Left kidney (tissue), 2 donors: ENCODE results near the gene MRI1. TPM values are rescaled to one million over a fixed set of nuclear protein-coding genes. Genes with fewer than 3 reads are reported as not detected.
"Not testable (repeated sequence)": the region's sequence is repeated elsewhere in the genome, so short reads cannot be mapped to it uniquely, and the experiment has no call there.

Source experiments
- DNase-seq: peaks from one replicate; pipeline ENCODE4 v3.0.0-alpha.2; 2013
- polyA plus RNA-seq: library from polyadenylated mRNA; unstranded; fragments of 120-200 nt; gene quantifications from one replicate; pipeline ENCODE4 v1.2.1, GENCODE V29; 2013; ENCODE audit not compliant: insufficient read length

The MRI1 gene
- polyA plus RNA-seq, 1 donor: 34.2 TPM

DNA sequence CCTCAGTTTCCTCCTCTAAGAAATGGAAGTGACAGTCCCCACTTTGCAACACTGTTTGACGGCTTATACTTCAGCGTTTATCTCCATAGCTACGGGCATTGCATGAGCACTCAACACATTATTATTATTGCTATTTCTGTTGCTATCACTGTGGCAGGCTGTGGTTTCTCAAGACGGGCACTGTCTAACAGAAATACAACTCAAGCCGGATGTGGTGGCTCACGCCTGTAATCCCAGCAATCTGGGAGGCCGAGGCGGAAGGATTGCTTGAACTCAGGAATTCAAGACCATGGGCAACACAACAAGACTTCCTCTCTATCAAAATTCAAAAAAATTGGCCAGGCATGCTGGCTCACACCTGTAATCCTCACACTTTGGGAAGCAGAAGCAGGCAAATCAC, 26.0 kb downstream of the MRI1 start:
- DNase-seq: no peak

DNA sequence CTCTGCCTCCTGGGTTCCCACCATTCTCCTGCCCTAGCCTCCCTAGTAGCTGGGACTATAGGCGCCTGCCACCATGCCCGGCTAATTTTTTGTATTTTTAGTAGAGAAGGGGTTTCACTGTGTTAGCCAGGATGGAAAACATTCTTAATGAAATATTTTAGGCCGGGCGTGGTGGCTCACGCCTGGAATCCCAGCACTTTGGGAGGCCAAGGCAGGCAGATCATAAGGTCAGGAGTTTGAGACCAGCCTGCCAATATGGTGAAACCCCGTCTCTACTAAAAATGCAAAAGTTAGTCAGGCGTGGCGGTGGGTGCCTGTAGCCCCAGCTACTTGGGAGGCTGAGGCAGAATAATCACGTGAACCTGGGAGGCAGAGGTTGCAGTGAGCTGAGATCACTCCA, 29.0 kb downstream of the MRI1 start:
- DNase-seq: not testable (repeated sequence)

DNA sequence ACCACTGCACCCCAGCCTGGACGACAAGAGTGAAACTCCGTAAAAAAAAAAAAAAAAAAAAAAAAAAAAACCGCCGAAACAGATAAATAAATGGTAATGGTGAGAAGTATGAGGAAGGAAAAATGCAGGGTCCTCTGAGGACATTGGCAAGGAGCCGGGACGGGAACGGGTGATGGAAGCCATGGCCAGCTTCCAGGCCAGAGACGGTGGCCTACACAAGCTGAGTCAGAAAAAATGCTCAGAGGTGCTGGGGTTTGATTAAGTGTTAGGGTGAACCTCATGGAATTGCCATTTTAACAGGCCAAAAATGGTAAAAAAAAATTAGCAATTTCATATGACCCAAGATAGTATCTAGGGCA, 30.1 kb downstream of the MRI1 start:
- DNase-seq: peak; percentile 48

GRCh38 chr19:13794757-13795589, 30.7 kb downstream of the MRI1 start, which contains the start of gene ZSWIM4:
ZSWIM4 (plus strand) TSS chr19:13795443; CDS start chr19:13795649, 206 bp downstream.
- peak; percentile 100 for DNase-seq

- peak; percentile 30 for DNase-seq
Measured at GRCh38 chr19:13795595-13796300, 31.4 kb downstream of the MRI1 start.

- peak; percentile 22 for DNase-seq
Measured at GRCh38 chr19:13796301-13797057, 32.2 kb downstream of the MRI1 start.

GRCh38 chr19:13797058-13797440, 32.7 kb downstream of the MRI1 start:
- DNase-seq: no peak

DNA sequence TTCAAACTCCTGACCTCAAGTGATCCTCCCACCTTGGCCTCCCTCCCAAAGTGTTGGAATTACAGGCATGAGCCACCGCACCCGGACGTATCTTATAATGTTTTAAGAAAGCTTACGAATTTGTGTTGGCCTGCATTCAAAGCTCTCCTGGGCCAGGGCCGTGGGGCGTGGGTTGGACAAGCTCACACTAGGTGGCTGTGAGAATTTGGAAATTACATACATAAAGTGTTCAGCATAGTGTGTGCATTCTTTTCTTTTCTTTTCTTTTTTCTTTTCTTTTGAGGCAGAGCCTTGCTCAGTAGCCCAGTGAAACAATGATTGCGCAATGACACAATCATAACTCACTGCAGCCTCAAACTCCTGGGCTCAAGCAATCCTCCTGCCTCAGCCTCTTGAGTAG, 33.5 kb downstream of the MRI1 start:
- no peak for DNase-seq

GRCh38 chr19:13799669-13800068, 35.3 kb downstream of the MRI1 start:
- DNase-seq: no peak

GRCh38 chr19:13803038-13803437, 38.7 kb downstream of the MRI1 start:
- DNase-seq: no peak

DNA sequence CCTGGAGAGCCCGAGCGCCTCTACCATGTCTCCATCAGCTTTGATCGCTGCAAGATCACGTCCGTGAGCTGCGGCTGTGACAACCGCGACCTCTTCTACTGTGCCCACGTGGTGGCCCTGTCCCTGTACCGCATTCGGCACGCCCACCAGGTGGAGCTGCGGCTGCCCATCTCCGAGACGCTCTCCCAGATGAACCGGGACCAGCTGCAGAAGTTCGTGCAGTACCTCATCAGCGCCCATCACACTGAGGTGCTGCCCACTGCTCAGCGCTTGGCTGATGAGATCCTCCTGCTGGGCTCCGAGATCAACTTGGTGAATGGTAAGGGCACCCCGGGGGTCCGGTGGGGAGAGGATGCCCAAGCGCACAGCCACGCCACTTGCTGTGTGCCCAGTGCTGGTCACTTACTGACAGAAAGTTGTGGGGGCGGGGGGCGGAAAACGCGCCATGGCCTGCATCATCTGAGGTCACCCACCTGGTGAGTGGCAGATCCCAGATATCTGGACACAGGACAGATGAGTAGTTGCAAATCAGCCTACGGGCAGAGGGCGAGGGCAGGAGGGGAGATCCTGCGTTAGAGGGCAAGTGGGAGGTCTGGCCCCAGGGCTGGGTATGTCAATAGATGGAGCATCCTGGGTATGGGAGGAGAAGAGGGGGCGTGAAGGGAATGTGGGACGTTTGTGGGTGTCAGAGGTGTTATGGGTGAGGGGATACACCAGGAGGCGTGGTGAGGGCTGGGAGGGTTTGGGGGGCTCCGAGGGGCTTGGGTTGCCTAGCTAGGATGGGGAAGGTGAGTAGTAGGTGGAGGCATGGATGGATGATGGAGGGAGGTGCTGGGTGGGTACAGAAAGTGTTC, 40.7 kb downstream of the MRI1 start:
- no peak for DNase-seq

GRCh38 chr19:13806728-13807127, 42.4 kb downstream of the MRI1 start:
- DNase-seq: no peak

DNA sequence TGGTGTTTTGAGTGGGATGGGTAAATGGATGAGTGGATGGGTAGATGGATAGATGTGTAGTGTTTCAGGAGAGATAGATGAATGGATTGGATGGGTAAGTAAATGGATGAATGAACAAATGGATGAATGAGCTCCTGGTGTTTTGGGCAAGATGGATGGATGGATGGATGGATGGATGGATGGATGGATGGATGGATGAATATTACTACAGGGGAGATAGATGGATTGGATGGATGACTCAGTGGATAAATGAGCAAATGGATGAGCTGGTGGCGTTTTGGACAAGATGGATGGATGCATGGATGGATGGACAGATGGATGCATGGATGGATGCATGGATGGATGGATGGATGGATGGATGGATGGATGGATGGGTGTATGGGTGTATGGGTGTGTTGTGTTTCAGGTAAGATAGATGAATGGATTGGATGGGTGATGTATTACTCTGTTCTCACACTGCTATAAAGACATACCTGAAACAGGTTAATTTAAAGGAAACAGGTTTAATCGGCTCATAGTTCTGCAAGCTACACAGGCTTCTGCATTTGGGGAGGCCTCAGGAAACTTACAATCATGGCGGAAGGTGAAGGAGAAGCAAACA, 43.2 kb downstream of the MRI1 start:
- no peak for DNase-seq

- no peak for DNase-seq
Measured at GRCh38 chr19:13808856-13809255, 44.5 kb downstream of the MRI1 start.

GRCh38 chr19:13812544-13812943, 48.2 kb downstream of the MRI1 start:
- DNase-seq: no peak

DNA sequence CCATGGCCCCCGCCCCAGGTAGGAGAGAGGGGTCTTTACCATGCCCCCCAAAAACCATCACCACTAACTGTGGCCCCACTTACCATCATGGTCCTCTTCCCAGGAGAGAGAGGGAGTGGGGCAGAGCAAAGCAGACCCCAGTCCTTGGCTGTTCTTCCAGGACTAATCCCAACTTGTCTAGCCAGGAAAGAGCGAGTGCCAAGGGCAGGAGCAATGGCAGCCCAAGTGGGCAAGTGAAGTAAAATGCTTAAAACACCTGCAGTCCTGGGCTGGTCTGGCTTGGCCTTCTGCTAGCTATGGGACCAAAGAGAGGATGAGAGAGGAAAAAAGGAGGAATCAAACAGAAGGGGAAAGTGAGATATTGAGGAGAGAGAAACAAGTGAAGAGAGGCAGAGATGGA, 48.8 kb downstream of the MRI1 start:
- DNase-seq: no peak

GRCh38 chr19:13814550-13814949, 50.2 kb downstream of the MRI1 start:
- no peak for DNase-seq

- no peak for DNase-seq
Measured at GRCh38 chr19:13817018-13817614, 52.8 kb downstream of the MRI1 start.

DNA sequence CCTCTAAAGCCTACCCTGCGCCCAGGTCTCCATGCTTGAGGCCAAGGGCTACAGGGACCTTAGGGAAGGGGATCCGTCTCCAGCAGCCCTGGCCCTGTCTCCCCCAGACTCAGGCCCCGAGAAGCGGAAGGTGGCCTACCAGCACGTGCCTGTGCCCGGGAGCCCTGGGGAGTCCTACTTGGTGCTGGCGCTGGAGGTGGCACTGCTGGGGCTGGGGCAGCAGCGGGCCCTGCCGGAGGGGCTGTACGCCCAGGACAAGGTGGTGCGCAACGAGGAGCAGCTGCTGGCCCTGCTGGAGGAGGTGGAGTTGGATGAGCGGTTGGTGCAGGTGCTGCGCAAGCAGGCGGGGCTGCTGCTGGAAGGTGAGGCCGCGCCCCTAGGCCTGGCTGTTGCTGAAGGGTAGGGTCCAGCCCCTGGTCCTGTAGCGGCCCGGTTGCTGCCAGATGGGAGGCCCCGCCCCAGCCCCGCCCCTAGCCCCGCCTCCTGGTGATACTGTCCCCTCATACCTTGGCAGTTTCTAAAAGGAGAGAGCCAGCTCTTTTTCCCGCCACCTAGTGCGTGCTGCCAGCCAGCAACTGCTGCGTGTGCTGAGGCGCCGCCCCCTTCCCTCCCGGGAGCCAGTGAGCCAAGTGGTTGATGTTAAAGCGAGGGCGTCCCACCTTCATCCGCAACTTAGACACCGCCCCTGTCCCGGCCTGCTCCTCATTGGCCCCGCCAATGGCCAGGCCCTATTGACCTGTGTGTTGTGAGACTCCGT, 53.5 kb downstream of the MRI1 start:
- DNase-seq: no peak

DNA sequence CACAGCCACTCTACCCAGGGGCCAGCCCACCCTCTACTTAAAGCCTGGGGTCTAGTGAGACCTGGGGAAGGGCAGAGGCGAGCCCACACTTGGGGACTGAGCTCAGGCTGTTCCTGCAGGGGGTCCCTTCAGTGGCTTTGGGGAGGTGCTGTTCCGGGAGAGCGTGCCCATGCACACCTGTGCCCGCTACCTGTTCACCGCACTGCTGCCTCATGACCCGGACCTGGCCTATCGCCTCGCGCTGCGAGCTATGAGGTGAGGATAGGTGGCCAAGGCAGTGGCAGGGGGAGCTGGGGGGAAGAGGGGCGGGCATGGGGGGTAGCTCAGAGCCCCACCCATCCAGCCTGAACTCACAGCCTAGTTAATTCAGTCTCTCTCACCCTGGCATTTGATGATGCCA, 54.9 kb downstream of the MRI1 start:
- DNase-seq: no peak
